COR-L47 (cell line): ENCODE measurements around the gene GDPD4.

ENCODE experiments used
- DNase-seq: peaks from one replicate; lab custom pipeline; 2025; lab: John Stamatoyannopoulos, UW

The GDPD4 gene

DNA sequence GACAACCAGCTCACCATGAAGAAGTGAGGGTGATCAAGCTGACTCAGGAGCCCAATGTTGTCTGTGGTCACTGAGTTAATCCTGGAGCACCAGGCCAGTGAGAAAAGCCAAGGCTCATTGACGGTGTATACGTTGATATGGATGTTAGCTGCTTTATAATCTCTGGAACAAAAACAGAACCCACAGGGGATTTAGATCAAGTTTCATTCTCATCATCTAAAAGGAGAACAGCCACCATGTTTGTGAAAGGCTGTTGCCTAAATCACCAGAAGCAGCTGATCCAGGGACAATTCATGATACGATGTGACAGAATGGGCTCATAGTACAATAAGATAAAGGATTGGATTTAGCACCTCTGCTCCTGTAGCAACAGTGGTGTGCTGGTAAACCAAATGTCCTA lies 68.5 kb downstream of the GDPD4 start:
- DNase-seq, result no peak

GRCh38 chr11:77232242-77232641 lies 69.2 kb downstream of the GDPD4 start:
- no peak for DNase-seq

GRCh38 chr11:77231800-77232199 lies 69.7 kb downstream of the GDPD4 start:
- DNase-seq, result no peak

DNA sequence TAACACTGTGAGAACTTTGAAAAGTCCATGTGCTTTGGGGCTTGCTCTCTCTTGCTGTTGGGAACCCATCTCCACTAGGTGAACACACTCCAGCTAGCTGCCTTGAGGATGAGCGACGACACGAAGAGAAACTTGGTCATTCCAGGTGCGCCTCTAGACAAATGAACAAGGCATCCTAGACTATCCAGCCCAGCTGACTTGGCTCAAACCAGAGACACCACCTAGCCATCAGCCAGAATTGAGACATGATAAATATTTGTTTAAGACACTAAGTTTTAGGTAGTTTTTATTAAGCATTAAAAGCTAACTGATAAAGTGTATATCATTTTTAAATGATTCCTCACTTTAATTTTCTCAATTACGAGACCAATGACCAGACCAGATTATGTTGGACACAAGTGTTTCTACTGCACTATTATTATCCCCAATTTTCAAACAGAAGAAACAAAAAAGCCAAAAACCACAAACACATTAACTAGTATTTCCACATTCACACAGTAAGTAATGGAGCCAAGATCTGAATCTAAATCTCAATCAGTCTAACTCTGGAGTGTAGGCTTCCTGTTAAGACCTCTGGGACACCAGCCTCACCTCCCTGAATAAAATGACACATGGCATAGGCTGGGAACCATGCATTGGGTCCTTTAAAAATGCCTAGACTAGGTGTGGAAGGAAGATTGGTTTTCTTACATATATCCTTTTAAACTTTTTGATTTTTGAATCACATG lies 70.4 kb downstream of the GDPD4 start:
- no peak for DNase-seq

GRCh38 chr11:77223797-77224196 lies 77.7 kb downstream of the GDPD4 start:
- no peak for DNase-seq

- DNase-seq, result no peak
These were observed 84.3 kb downstream of the GDPD4 start for GRCh38 chr11:77217156-77217555.

- DNase-seq, result no peak
These were observed 86.4 kb downstream of the GDPD4 start for GRCh38 chr11:77215106-77215505.

DNA sequence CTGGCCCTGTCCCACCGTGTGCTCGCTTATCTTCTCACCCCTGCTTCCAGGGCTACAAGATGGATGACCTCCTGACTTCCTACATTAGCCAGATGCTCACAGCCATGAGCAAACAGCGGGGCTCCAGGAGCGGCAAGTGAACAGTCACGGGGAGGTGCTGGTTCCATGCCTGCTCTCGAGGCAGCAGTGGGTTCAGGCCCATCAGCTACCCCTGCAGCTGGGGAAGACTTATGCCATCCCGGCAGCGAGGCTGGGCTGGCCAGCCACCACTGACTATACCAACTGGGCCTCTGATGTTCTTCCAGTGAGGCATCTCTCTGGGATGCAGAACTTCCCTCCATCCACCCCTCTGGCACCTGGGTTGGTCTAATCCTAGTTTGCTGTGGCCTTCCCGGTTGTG lies 86.9 kb downstream of the GDPD4 start:
- DNase-seq, result no peak

DNA sequence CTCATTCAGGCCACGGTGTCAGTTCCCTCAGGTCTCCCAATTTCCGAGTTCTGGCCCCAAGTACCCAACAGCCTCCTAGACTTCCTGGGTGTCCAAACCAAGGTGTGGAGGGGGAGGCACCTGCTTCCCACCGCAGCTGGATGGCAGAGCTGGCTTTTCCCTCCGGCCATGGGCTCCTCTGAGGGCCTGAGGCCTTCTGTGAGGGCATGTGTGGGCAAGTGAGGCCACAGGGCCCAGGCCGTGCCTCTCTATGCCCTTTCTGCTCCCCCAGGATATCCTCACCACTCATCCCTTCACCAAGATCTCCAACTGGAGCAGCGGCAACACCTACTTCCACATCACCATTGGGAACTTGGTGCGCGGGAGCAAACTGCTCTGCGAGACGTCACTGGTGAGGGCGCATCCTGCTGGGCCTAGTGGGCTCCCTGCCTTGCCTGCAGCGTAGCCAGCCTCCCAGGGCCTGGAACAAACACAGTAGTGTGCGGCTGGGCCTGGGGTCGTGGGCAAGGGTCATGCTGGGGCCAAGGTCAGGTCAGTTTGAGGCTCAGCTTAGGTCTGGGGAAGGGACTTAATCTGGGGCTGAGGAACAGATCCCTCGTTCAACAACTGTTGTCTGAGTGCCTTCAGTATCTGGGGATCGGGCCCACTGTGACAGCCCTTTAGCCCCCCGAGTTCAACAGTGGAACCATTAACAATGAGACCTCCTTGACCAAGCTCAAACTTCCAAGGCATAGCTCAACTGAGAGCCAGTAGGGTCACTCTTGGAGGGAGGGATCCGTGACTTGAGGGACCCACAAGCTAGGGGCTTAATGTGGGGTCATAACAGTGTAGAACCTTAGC lies 87.7 kb downstream of the GDPD4 start:
- DNase-seq, result no peak

DNA sequence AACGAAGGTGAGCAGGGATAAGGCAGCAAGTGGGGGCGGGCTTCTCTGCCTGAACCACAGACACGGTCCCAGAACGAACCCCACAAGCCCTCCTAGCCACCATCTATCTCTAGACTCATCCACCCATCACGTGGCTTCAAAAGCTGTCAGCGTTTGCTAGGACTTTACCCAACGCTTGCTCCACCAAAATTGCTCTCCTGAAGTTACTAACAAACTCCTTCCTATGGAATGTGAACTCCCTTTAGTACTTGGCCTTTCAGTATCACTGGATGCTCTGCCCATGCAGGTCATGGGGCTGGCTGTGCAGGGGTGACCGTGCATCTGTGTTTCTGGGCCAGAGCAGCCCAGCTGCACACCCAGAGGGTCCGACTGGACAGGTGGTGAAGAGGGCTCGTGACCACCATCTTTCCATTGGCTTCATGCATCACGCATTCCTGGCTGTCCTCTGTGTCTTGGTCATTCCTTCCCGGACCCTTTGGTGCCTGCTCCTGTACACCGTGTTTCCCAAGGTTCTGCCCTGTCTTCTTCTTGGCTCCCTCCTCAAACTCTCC lies 88.4 kb downstream of the GDPD4 start:
- DNase-seq, result no peak

GRCh38 chr11:77212314-77213007 lies 89.0 kb downstream of the GDPD4 start:
- no peak for DNase-seq

GRCh38 chr11:77211594-77212251 lies 89.8 kb downstream of the GDPD4 start:
- no peak for DNase-seq

GRCh38 chr11:77211040-77211451 lies 90.4 kb downstream of the GDPD4 start:
- no peak for DNase-seq

- DNase-seq, result no peak
These were observed 91.8 kb downstream of the GDPD4 start for GRCh38 chr11:77209663-77210062.

DNA sequence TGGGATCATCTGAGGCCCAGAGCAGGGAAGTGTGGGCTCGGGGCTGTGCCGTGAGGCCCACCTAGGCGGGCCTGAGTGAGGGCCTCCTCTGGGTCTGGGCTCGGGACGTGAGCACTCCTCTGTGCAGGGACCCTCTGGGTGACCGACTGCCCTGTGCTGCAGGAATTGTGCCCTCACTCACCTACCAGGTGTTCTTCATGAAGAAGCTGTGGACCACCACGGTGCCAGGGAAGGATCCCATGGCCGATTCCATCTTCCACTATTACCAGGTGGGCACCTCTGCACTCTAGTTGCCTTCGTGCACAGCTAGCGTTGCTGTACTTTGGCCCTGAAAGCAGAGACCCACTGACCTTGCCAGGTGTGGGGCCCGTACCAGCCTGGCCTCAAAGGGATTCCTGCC lies 93.0 kb downstream of the GDPD4 start:
- no peak for DNase-seq

DNA sequence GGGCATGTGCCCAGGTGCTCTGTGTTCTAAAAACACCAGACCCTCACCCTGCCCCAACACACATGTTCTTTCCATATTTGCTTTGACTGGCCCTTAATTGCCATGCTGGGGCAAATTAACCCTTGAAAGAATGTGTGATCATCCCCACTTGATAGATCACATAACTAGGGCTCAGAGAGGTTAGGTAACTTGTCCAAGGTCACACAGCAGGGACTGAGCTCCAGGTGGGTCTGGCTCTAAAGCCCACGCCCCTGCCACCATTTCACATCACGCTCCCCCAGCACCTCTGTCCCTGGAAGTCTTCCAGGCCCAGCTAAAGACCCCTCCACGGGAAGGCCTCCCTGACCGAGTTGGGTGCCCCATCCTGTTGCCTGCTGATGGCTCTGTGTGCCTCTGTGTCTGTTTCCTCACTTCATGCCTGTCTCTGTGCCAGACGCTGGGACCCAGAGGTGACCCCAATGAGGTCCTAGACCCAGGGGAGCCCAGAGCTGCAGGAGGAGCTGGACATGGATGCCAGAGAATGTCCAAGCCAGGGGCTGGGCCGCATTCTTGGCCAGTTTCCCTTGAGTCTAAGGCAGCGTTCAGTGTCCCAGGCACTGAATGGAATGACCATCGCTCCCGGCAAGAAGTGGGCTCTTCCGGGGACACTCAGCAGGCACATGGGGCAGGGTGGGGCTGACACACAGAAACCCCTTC lies 93.7 kb downstream of the GDPD4 start:
- no peak for DNase-seq

DNA sequence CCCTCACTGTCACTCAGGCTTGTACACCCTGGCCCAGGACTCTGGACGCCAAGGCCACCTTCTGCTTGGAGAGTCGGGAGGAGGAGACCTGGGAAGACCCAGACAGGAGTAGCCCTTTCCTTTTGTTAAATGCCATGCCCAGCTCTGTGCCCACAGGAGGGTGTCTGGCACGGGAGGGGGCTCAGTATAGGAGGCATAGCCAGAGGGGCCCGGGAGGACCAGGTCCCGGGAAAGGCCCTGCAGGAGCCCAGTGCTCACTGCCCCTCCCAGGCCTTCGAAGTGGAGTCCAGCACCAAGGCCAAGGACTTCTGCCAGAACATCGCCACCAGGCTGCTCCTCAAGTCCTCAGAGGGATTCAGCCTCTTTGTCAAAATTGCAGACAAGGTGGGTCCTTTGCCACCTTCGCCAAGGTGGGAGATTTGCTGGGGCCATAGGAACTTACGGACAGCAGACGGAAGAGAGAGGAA lies 94.4 kb downstream of the GDPD4 start:
- DNase-seq, result no peak

DNA sequence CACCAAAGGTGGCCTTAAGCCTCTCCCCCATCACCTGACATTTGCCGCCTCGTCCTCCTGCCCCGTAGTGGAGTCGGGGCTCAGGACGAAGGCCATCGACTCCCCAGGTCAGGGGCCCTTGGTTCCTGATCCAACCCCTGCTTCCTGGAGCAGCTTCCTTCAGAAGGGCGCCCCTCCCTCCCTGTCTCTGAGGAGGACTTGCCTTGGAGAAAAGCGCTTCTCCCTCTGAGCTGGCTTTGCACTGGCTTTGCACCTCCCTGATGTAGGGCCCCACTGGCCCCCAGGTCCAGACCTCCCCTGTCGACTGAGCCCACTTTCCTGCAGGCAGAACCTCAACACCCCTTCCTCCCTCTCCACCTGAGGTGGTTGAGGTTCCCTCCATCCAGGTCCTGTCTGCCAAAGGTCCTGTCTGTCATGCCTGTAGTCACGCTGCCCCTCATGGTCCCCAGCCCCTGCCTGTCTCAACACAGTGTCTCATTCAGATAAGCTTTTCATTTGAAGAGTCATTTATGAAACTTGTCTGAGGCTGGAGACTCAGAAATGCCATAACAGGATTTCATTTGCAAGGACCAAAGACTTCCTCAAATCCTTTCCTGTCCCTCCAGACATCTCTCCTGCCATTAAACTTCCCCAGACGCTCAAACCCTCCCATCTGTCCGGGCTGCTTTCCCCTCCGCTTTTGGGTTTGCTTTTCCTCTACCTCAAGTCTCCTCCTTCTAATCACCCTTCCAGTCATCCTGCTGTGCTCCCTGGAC lies 95.0 kb downstream of the GDPD4 start:
- DNase-seq, result no peak

DNA sequence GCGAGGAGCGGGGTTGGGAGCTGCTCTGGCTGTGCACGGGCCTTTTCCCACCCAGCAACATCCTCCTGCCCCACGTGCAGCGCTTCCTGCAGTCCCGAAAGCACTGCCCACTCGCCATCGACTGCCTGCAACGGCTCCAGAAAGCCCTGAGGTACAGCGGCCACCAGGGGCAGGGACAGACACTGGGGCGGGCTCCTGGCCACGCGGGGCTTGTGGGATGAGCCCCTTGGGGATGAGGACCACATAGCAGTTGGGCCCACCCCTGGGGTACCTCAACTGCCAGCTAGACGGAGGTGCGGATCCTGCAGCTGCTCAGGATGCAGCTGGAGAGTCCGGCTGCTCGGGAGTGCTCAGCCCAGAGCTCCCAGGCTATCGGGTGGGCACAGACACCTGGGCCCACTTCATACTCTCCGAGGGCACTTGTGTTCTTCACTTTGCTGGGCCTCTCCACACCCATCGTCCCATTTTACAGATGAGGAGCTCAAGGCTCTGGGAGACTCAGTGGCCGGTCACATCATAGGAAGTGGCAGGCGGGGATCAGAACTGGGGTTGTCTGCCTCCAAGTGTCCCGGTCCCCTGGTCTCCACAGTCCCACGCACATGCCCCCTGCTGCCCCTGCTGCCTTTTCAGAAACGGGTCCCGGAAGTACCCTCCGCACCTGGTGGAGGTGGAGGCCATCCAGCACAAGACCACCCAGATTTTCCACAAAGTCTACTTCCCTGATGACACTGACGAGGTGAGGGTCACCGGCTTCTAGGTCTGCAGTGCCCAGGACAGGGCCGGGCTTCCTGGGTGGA lies 95.8 kb downstream of the GDPD4 start:
- no peak for DNase-seq
